Mesendoderm (in vitro differentiated cells): ENCODE results near the gene CD86.

ENCODE experiments used
- DNase-seq: peaks from one replicate; pipeline ENCODE4 v3.0.0; 2013
- H2AK5ac ChIP-seq: 2 replicates; pipeline ENCODE4 v1.6.1; 2013; ENCODE audit warnings: low read length, inconsistent platforms
- H2BK120ac ChIP-seq: 2 replicates; pipeline ENCODE4 v1.6.1; 2013; ENCODE audit warnings: low read depth, mild to moderate bottlenecking, low read length, moderate library complexity, mixed read lengths
- H2BK15ac ChIP-seq: replicated peaks from 2 replicates; pipeline ENCODE4 v1.6.1; 2013; ENCODE audit warnings: low read depth, mild to moderate bottlenecking, moderate library complexity
- H2BK5ac ChIP-seq: 2 replicates; pipeline ENCODE4 v1.6.1; 2013; ENCODE audit warnings: low read length, inconsistent platforms
- H3K18ac ChIP-seq: 2 replicates; pipeline ENCODE4 v1.6.1; 2013; ENCODE audit warnings: mild to moderate bottlenecking, low read length, mixed read lengths
- H3K23ac ChIP-seq: one replicate; pipeline ENCODE4 v1.6.1; 2013; ENCODE audit warnings: low read length
- H3K27ac ChIP-seq: 2 replicates; pipeline ENCODE4 v1.5.1; 2013; ENCODE audit warnings: low read depth, mild to moderate bottlenecking, inconsistent platforms, low read length, moderate library complexity
- H3K27me3 ChIP-seq: 2 replicates; pipeline ENCODE4 v1.6.1; 2013; ENCODE audit warnings: low read length, control low read depth, mild to moderate bottlenecking, inconsistent platforms; ENCODE audit not compliant: insufficient read depth, poor library complexity
- H3K36me3 ChIP-seq: 2 replicates; pipeline ENCODE4 v1.6.1; 2013; ENCODE audit warnings: low read length, inconsistent platforms; ENCODE audit not compliant: control insufficient read depth, insufficient read depth
- H3K4ac ChIP-seq: one replicate; pipeline ENCODE4 v1.6.1; 2013; ENCODE audit warnings: low read depth, mild to moderate bottlenecking, low read length, moderate library complexity
- H3K4me1 ChIP-seq: 2 replicates; pipeline ENCODE4 v1.6.1; 2013; ENCODE audit warnings: low read depth, low read length, inconsistent platforms; ENCODE audit not compliant: control insufficient read depth
- H3K4me2 ChIP-seq: 2 replicates; pipeline ENCODE4 v1.6.1; 2013; ENCODE audit warnings: low read length
- H3K4me3 ChIP-seq: 2 replicates; pipeline ENCODE4 v1.5.1; 2013; ENCODE audit warnings: mild to moderate bottlenecking, low read length
- H3K56ac ChIP-seq: one replicate; pipeline ENCODE4 v1.6.1; 2013; ENCODE audit warnings: low read length
- H3K79me1 ChIP-seq: 2 replicates; pipeline ENCODE4 v1.6.1; 2013; ENCODE audit warnings: low read length, inconsistent platforms
- H3K79me2 ChIP-seq: 2 replicates; pipeline ENCODE4 v1.6.1; 2013; ENCODE audit warnings: mild to moderate bottlenecking, low read length; ENCODE audit not compliant: control insufficient read depth, insufficient read depth
- H3K9ac ChIP-seq: 2 replicates; pipeline ENCODE4 v1.6.1; 2013; ENCODE audit warnings: low read length, inconsistent platforms
- H4K5ac ChIP-seq: one replicate; pipeline ENCODE4 v1.6.1; 2013; ENCODE audit warnings: low read length
- H4K8ac ChIP-seq: one replicate; pipeline ENCODE4 v1.6.1; 2013; ENCODE audit warnings: low read depth, mild to moderate bottlenecking, control low read depth, low read length, moderate library complexity
- WGBS: extraction: QIAGEN DNeasy Blood & Tissue Kit; methylation state at CpG from one replicate; pipeline ENCODE4 v1.1.7; 2013; ENCODE audit warnings: low lambda C conversion rate, missing lambda C conversion rate; ENCODE audit not compliant: insufficient coverage; ENCODE audit errors: extremely low coverage; 5-methylcytosine and 5-hydroxymethylcytosine counted together

CD86 gene

DNA sequence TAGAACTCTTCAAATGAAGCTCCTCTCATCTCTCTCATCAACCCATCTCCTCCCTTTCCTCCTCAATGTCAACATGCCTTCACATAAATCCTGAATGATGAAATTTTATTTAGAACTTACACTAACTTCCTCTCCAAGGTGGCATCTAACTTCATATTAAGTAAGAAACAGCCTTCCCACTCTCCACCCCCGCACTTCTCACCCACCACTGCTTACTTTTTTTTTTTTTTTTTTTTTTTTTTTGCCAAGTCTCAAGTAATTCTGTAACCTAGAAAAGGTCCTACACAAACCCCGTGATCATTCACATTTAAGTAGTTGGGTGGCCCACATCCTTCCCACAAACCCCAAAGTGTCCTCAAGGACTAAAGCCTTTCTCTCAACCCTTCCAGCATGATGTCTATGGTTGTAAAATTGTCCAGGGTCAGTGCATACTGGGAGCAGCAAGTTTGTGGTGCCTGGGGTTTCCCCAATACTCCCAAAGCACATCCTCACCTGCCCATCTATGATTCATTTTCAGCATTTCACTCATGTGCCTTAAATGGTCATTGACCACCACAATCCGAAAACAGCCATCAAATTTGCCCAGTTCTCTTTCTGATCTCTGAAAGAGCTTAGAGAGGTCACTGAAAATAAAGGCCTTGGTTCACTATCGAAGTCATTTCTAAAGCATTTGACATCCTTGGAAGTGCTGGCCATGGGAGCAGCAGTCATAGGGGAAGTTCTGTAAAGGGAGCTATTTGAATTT is 47.2 kb downstream of the CD86 start:
- Histone ChIP-seq H3K56ac (no peak overlapping the region), H4K5ac (no peak overlapping the region), H3K27ac (no peak overlapping the region), H3K23ac (no peak overlapping the region), H3K4me2 (no peak overlapping the region), H3K79me2 (no peaks in the 10 kb centered on the region), H2AK5ac (no peak overlapping the region), H3K4ac (no peak overlapping the region), H3K4me3 (no peak overlapping the region), H2BK120ac (no peak overlapping the region), H3K79me1 (no peaks in the 10 kb centered on the region), H3K36me3 (no peaks in the 10 kb centered on the region), H3K4me1 (no peaks in the 10 kb centered on the region), H3K18ac (no peak overlapping the region), H2BK5ac (no peak overlapping the region), H3K27me3 (no peaks in the 10 kb centered on the region), H2BK15ac (no peak overlapping the region), H3K9ac (no peak overlapping the region), H4K8ac (no peak overlapping the region)
- no peak for DNase-seq
- no CpG with 5 or more reads among the region's 4 CpGs for WGBS

DNA sequence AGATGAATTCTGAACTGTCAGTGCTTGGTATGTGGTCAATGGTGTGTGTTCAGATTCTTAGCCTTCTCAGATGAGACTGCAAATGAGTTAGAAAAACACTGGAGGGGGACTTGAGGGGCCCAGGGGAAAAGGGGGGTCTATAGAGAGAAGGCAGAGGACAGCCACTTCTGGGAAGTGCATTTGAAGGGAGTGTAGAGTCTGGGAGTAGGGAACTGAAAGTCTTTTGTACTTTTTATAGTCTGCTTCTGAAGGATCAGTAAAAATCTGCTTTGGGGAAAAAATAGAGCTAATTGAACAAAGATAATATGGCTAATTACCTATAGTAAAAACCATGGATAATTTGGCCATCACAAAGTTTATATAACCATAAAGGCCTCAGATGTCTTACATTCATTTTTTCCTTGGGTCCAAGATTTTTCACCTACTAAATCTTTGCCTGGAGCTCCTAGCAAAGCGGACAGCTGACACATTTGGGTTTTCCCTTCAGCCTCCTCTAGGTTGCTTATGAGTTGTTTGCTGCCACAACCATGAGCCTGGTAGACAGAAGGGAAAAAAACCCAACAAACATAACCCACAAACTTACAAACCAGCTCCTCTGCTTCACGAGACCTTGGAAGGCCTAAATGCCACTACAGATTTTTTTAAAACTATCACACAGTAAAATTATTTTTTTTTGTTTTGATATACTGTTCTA is 48.8 kb downstream of the CD86 start:
- Histone ChIP-seq H3K4me1 (no peaks in the 10 kb centered on the region), H2BK5ac (no peak overlapping the region), H3K23ac (no peak overlapping the region), H3K79me1 (no peaks in the 10 kb centered on the region), H3K18ac (no peak overlapping the region), H3K27me3 (no peaks in the 10 kb centered on the region), H3K79me2 (no peaks in the 10 kb centered on the region), H3K4me2 (no peak overlapping the region), H3K9ac (no peak overlapping the region), H4K5ac (no peak overlapping the region), H2BK15ac (no peak overlapping the region), H2AK5ac (no peak overlapping the region), H3K4ac (no peak overlapping the region), H3K56ac (no peak overlapping the region), H3K27ac (no peak overlapping the region), H3K4me3 (no peak overlapping the region), H3K36me3 (no peaks in the 10 kb centered on the region), H4K8ac (no peak overlapping the region), H2BK120ac (no peak overlapping the region)
- WGBS: no CpG with 5 or more reads among the region's 2 CpGs
- DNase-seq: no peak

- no peak overlapping the region for H3K23ac ChIP-seq
- no peak overlapping the region for H2BK120ac ChIP-seq
- H3K18ac ChIP-seq: no peak overlapping the region
- H2BK5ac ChIP-seq: no peak overlapping the region
- no peaks in the 10 kb centered on the region for H3K4me1 ChIP-seq
- no peak for DNase-seq
- H4K8ac ChIP-seq: no peak overlapping the region
- H2BK15ac ChIP-seq: no peak overlapping the region
- H3K56ac ChIP-seq: no peak overlapping the region
- H4K5ac ChIP-seq: no peak overlapping the region
- no peak overlapping the region for H3K4me3 ChIP-seq
- H3K4me2 ChIP-seq: no peak overlapping the region
- H3K27ac ChIP-seq: no peak overlapping the region
- no peaks in the 10 kb centered on the region for H3K27me3 ChIP-seq
- H3K79me1 ChIP-seq: no peaks in the 10 kb centered on the region
- no CpG with 5 or more reads among the region's 8 CpGs for WGBS
- H3K4ac ChIP-seq: no peak overlapping the region
- H3K79me2 ChIP-seq: no peaks in the 10 kb centered on the region
- no peak overlapping the region for H2AK5ac ChIP-seq
- H3K36me3 ChIP-seq: no peaks in the 10 kb centered on the region
- no peak overlapping the region for H3K9ac ChIP-seq
Observed at GRCh38 chr3:122104515-122105194, 49.5 kb downstream of the CD86 start.

DNA sequence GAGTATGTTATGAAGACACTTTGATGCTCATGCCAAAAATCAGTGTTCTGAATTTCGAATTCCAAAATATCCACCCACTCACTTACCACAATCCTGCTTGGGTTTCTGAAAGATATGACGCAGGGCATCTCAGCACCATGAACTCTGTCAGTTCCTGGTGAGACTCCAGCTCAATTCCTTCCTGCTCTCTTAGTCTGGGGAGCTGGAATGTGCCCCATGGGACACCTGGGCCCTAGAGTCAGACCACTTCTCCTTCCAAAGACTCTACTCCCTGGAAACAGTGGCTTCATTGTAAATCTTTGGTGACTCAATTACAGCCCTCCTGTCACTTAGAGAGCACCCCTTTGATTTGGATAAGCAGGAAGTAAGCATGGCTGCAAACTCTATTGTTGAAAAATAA is 50.5 kb downstream of the CD86 start:
- H3K4me3 ChIP-seq: no peak overlapping the region
- H3K4me2 ChIP-seq: no peak overlapping the region
- no peaks in the 10 kb centered on the region for H3K36me3 ChIP-seq
- H3K27me3 ChIP-seq: no peaks in the 10 kb centered on the region
- DNase-seq: no peak
- H2BK5ac ChIP-seq: no peak overlapping the region
- no peak overlapping the region for H2BK120ac ChIP-seq
- no peak overlapping the region for H3K18ac ChIP-seq
- H4K5ac ChIP-seq: no peak overlapping the region
- H3K27ac ChIP-seq: no peak overlapping the region
- H3K4me1 ChIP-seq: no peaks in the 10 kb centered on the region
- H3K79me1 ChIP-seq: no peaks in the 10 kb centered on the region
- no peaks in the 10 kb centered on the region for H3K79me2 ChIP-seq
- no CpG with 5 or more reads among the region's 2 CpGs for WGBS
- H3K23ac ChIP-seq: no peak overlapping the region
- no peak overlapping the region for H2BK15ac ChIP-seq
- H4K8ac ChIP-seq: no peak overlapping the region
- no peak overlapping the region for H3K9ac ChIP-seq
- no peak overlapping the region for H3K56ac ChIP-seq
- no peak overlapping the region for H3K4ac ChIP-seq
- H2AK5ac ChIP-seq: no peak overlapping the region

GRCh38 chr3:122107171-122107570 is 52.0 kb downstream of the CD86 start:
- H2AK5ac ChIP-seq: no peak overlapping the region
- H3K23ac ChIP-seq: no peak overlapping the region
- no peak overlapping the region for H2BK5ac ChIP-seq
- H3K36me3 ChIP-seq: no peaks in the 10 kb centered on the region
- H3K79me1 ChIP-seq: no peaks in the 10 kb centered on the region
- no peak overlapping the region for H3K4me2 ChIP-seq
- no peaks in the 10 kb centered on the region for H3K79me2 ChIP-seq
- H4K8ac ChIP-seq: no peak overlapping the region
- H3K9ac ChIP-seq: no peak overlapping the region
- no peak overlapping the region for H2BK15ac ChIP-seq
- DNase-seq: no peak
- no peak overlapping the region for H3K27ac ChIP-seq
- no peaks in the 10 kb centered on the region for H3K27me3 ChIP-seq
- H4K5ac ChIP-seq: no peak overlapping the region
- H3K18ac ChIP-seq: no peak overlapping the region
- no peak overlapping the region for H2BK120ac ChIP-seq
- no CpG with 5 or more reads among the region's 2 CpGs for WGBS
- no peak overlapping the region for H3K4ac ChIP-seq
- H3K56ac ChIP-seq: no peak overlapping the region
- no peaks in the 10 kb centered on the region for H3K4me1 ChIP-seq
- H3K4me3 ChIP-seq: no peak overlapping the region
